GM19324 (cell line): ENCODE data around the gene NF1.
"Not testable (repeated sequence)": the region's sequence is repeated elsewhere in the genome, so short reads cannot be mapped to it uniquely, and the experiment has no call there.

ENCODE experiments used
- ATAC-seq: cut with Tn5 transposase; IDR thresholded peaks from one replicate; pipeline ENCODE4 v1.9.1; 2021; ENCODE audit warnings: mild to moderate bottlenecking, moderate library complexity; ENCODE audit not compliant: unreplicated experiment, low FRiP score

The NF1 gene

GRCh38 chr17:31116167-31116566, 21.4 kb downstream of the NF1 start:
- no peak for ATAC-seq

- no peak for ATAC-seq
Measured at GRCh38 chr17:31122746-31123145, 28.0 kb downstream of the NF1 start.

GRCh38 chr17:31126318-31126717, 31.5 kb downstream of the NF1 start:
- no peak for ATAC-seq

- no peak for ATAC-seq
Measured at GRCh38 chr17:31128241-31128640, 33.5 kb downstream of the NF1 start.

GRCh38 chr17:31130286-31131224, 35.8 kb downstream of the NF1 start:
- ATAC-seq, result no peak

GRCh38 chr17:31131299-31131698, 36.5 kb downstream of the NF1 start:
- ATAC-seq, result no peak

- no peak for ATAC-seq
Measured at GRCh38 chr17:31132977-31133376, 38.2 kb downstream of the NF1 start.

- no peak for ATAC-seq
Measured at GRCh38 chr17:31134576-31134975, 39.8 kb downstream of the NF1 start.

- ATAC-seq, result no peak
Measured at GRCh38 chr17:31136319-31136718, 41.5 kb downstream of the NF1 start.

- no peak for ATAC-seq
Measured at GRCh38 chr17:31140111-31140510, 45.3 kb downstream of the NF1 start.

GRCh38 chr17:31144428-31144827, 49.7 kb downstream of the NF1 start:
- ATAC-seq, result no peak

GRCh38 chr17:31144836-31145235, 50.1 kb downstream of the NF1 start:
- no peak for ATAC-seq

GRCh38 chr17:31147507-31148202, 52.9 kb downstream of the NF1 start:
- no peak for ATAC-seq

- no peak for ATAC-seq
Measured at GRCh38 chr17:31148205-31148604, 53.4 kb downstream of the NF1 start.

- no peak for ATAC-seq
Measured at GRCh38 chr17:31152271-31152670, 57.5 kb downstream of the NF1 start.

- no peak for ATAC-seq
Measured at GRCh38 chr17:31155208-31155810, 60.5 kb downstream of the NF1 start.

GRCh38 chr17:31156326-31156725, 61.5 kb downstream of the NF1 start:
- ATAC-seq, result no peak

GRCh38 chr17:31156864-31157263, 62.1 kb downstream of the NF1 start:
- not testable (repeated sequence) for ATAC-seq

GRCh38 chr17:31158746-31159377, 64.1 kb downstream of the NF1 start:
- ATAC-seq, result no peak

- no peak for ATAC-seq
Measured at GRCh38 chr17:31163091-31163781, 68.5 kb downstream of the NF1 start.
